Activated T-cell treated with anti-CD3 and anti-CD28 coated beads for 24 hours (primary cell): Measurements from ENCODE around the gene DOCK3.
"Not testable (repeated sequence)": the region's sequence is repeated elsewhere in the genome, so short reads cannot be mapped to it uniquely, and the experiment has no call there.

Source experiments
- DNase-seq: peaks from one replicate; pipeline ENCODE4 v3.0.0-alpha.2; 2020; ENCODE audit warnings: low read depth

DOCK3 gene

DNA sequence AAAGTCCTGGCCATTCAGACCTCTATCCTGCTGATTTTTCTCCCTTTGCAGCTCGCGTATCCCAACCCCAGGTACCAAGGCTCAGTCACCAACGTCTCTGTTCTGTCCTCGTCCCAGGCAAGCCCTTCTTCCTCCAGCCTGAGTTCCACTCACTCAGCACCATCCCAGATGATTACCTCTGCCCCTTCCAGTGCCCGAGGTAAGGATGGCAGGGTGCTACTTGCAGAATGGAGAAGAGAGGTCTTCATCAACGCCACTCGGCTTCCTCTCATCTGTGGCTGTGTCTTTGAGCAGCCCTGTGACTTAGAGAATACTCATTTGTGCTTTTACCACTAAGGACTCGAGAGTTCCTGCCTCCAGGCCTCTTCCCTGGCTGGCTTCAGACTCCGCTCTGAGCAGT, 687.7 kb downstream of the DOCK3 start:
- DNase-seq, result no peak

DNA sequence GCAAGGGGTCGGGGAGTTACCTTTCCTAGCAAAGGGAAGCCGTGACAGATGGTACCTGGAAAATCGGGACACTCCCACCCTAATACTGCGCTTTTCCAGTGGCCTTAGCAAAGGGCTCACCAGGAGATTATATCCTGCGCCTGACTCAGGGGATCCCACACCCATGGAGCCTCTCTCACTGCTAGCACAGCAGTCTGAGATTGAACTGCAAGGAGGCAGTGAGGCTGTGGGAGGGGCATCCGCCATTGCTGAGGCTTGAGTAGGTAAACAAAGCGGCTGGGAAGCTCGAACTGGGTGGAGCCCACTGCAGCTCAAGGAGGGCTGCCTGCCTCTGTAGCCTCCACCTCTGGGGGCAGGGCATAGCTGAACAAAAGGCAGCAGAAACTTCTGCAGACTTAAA, 693.5 kb downstream of the DOCK3 start:
- not testable (repeated sequence) for DNase-seq

DNA sequence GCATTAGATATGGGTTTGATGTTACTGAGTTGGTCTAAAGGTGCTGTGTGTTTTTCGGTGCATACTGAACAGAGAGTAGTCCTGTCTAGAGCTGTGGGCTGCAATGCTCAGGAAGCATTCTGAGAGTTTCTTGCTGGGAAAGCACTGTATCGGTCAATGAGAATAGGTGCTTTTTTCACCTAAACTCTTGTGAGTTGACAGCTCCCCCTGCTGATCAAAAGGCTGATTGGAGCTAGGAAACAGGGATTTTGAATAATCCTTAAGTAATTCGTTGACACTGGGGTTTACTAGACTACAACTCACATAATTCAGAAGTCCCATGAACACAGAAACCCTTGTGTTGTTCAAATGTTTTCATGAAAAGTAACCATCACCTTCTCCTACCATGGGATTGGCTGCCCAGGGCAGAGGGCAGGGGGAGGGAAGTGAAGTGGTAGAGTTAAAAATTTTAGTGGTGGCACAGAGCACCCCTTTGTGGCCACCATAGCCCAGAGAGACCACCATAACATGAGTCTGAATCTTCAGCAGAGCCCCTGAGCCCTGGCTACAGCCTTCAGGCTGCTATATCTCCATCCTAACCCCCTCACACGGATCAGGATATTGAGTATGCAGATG, 697.3 kb downstream of the DOCK3 start:
- DNase-seq, result peak; percentile 45

DNA sequence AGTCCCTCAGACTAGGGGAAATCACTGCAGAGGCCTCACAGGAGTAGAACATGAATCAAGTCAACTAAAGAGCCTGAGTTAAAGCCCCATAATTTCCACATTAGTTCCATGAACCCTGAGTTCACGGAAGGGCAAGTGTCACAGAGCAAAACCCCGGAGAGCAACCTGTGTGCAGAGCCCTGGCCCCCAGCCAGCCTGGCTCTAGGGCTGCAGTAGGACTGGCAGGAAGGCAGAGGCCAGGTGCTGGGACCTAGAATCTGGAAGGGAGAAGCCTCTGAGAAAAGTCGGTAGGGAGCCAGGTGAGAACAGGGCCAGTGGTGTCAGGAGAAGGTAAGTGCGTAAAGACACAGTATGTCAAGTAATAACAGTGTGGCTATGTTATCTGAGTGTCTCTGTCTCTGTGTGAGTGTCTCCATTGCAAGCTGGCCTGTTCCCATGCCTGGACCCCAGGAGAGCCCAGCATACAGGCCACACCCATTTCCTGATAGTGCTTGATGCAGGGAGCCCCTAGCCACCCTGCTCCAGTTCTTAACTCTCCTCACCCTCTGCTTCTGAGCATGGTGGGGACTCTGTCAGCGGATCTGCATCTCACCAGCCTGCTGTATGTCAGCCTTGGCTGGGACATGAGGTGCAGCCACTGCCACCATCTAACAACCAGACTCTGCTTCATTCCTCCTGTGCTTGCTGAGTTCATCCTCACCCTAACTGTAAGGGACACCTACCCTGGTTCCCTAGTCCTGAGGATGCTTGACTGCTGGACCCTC, 699.1 kb downstream of the DOCK3 start:
- no peak for DNase-seq

DNA sequence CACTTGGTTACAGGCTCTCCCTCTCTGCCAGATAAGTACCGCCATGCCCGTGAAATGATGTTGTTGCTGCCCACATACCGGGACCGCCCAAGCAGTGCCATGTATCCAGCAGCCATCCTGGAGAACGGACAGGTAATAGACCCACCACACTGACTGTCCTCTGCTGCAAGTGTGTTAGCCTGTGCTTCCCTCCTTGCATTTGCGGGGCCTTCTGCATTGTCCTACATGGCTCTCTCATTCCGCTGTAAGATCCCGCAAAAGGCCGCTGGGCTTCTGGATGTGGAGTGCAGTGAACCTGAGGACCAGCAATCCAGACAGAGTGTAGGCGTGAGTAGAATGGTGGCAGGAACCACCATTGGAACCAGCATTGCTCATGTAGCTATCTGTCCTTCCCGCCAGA, 699.7 kb downstream of the DOCK3 start:
- no peak for DNase-seq

DNA sequence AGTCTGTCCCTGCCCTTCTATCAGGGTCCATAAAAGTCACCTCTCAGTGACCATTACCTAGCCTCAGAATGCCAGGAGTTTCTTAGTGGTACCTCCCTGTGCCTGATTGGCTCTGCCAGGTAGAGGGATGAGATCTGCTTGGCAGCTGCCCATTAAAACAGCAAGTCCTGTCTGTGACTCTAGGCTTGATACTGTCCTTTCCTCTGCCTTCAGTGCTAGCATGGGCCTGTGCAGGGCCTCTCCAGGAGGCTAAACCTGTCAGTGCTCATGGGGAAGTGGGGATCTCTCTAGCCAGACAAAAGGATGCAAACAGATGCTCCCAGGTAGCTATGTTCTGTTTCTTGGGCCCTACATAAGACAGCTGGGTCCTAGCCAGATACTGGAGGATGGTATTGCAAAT, 700.4 kb downstream of the DOCK3 start:
- DNase-seq, result no peak

DNA sequence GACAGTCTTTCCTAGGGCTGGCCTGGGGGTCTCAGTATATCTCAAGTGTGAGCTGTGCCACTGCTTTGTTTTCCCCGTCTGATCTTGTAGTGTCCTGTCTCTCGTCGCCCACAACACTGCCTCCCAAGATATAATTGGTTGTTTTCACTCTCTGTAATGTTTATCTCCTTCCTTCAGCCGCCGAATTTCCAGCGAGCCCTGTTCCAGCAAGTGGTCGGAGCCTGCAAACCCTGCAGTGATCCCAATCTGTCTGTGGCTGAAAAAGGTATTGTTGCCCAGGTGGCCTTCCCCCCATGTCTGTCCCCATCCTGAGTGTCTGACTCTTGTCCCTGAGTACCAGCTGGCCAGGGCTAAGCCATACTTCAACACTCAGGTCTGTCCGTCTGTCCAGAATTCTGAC, 700.8 kb downstream of the DOCK3 start:
- DNase-seq, result no peak

DNA sequence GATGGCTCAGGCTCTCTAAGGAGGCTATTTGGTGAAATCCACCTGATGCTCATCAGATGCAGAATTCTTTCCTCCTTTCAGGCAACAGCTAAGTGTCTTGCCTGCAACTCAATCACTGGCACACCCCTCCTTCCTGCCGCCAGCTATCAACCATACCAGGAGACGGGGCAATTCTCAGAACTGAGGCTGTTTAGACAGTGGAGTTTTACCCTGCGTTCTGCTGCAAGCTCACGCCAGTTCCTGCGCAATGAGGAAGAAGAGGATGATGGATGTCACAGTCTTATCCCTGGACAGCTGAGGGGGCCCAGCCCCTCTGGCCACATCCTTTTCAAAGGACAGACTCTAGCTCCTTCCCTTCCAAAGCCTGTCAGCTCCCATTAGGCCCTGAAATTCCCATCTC, 703.3 kb downstream of the DOCK3 start:
- no peak for DNase-seq

DNA sequence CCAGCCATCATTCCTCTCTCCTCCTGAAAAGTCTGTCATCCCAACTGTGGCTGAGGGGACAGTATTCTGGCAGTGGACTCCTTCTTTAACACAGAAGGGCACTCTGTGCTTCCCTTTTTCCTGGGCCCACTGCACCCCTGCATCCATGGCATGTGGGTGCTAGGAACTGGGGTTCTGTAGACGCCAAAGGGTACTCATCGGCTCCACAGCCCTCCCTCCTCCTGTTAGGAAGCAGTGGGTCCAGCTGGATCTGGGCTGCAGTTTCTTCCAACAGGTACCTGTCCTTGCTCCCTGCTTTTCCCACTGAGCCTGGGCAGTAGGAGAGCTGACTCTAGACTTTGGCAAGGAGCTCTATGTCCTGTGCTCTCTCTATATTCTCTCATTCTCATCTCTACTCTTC, 704.0 kb downstream of the DOCK3 start:
- DNase-seq, result no peak

DNA sequence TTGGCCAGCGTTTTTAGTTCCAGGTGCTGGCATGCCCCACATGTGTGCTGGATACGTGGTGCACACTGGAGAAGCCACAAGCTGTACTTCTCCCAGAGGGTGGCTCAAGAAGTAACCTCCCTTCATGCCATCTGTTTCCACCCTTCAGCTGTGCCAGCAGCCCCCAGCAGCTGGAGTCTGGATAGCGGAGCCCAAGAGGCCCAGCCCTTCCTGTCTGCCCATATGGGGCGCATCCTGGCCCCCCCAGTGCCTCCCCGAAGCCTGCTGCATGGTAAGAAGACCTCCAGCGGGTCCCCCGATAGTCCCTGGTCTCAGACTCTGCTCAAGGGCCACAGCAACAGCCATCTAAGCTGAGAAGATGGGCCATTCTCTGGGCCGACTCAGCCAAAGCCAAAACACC, 704.6 kb downstream of the DOCK3 start:
- DNase-seq, result no peak

DNA sequence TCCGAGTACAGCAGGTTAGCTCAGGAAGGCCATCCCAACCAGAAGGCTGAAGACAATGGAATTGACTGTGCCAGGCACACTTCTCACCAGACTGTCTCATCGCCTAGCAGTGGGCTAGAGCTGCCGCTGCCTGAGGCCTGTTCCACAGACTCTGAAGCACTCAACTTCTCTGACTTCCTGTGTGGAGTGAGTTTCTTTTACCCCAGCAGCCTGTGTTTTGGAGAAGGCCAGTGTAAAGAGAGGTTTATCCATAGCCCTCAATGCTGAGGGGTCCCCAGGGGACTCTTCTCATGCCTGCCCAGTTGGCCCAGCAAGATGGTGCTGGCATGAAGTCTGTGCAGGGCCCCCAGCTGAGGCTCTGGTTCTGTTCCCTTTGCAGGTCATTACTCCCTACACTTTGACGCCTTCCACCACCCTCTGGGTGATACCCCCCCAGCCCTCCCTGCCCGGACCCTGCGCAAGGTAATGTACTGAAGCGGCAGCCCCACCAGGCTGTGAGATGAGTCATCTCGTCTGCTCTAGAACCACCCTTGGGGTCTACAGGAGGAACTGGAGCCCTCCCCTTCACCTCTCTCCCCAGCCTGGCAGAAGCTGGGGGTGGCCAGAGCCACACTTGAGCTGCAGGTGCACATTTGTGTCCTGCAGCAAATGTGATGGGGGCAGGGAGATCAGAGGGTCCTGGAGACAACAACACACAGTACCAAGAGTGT, 705.2 kb downstream of the DOCK3 start:
- no peak for DNase-seq

DNA sequence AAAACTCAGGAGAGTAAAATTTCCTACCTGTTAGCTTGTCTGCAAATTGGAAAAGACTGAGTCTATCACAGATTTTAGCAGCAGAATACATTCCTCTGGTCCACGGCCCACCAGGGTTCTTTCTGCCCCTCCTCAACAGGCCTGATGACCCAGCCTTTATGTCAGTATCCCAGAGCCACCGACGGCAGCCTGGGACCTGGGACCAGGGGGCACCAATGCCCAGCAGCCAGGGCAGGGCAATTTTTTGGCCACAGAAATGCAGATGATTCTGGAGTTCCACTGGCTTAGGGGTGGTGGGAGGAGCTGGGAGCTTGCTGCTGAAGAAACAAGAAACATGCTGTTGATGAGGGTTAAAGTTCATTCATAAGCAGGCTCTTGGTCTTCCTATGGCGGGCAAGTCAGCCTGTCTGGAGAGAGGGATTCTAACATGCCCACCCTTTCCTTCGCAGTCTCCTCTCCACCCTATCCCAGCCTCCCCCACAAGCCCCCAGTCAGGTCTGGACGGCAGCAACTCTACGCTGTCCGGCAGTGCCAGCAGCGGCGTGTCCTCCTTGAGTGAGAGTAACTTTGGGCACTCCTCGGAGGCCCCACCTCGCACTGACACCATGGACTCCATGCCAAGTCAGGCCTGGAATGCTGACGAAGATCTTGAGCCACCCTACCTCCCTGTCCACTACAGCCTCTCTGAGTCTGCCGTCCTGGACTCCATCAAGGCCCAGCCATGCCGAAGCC, 706.0 kb downstream of the DOCK3 start:
- DNase-seq, result no peak

DNA sequence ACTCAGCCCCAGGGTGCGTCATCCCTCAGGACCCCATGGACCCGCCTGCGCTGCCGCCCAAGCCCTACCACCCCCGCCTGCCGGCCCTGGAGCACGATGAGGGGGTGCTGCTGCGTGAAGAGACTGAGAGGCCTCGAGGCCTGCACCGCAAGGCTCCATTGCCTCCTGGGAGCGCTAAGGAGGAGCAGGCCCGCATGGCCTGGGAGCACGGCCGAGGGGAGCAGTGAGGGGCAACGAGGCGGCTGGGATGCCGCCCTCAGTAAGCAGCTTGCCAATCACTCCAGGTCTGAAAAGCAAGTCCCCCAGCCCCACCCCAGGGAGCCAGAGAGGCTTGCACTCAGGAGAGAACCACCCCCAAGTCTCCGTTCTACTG, 706.6 kb downstream of the DOCK3 start:
- no peak for DNase-seq

DNA sequence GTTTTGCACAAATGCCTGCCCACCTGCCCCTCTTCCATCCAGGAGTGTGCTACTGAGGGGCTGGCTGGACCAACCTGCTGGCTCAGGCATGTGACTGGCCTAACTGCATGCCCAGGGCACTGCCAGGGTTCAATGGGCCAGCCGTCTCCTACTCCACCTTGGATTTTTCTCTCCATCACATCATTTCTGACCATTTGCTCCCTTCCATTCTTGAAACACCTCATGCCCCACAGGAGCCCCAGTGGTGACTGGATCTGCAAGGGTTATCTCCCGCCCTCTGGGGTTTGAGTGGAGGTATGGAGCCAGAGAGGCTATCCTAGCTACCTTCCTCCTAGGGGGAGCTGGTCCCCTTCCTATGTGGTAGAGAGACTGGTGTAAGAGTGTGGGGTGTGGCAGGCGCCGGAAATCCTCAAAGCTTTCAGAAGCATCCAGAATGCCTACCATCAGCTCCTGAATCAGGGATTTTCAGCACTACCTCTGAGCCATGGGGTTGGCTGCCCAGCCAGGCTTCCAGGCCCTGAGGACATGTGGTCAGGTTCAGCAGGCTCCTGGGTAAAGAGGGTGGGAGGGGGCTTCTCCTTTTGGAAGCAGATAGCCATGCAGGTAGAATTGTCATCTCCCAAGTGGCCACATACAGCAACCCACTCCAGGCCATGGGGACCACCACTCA, 707.5 kb downstream of the DOCK3 start:
- no peak for DNase-seq

DNA sequence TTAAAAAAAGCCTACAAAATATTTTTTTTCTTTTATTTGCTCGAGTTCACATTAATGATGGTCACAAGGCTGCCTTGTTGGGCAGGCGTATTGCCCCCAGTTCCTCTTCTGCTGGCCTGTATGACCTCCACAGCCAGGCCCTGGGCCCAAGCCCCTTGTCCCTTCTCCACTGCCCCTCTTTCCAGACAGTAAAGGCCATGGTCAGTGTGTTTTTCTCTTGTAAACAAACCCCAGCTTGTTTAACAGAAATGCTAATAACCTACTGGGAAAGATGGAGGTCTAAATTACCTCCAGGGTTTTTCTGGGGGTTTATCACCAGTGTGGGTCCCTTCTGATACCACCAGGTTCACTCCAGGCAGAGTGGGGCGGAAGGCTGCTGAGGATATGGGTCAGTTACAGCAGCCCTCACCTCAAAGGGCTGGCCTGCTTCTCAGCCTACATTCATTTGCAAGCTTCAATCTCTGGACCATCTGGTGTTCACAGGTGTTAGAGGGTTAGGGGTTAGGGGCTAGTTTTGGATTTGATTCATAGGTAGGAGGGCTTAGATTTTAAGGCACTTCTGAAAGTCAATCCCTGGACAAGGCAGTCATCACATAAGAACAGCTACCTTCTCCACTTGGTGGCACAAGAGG, 708.3 kb downstream of the DOCK3 start:
- no peak for DNase-seq

DNA sequence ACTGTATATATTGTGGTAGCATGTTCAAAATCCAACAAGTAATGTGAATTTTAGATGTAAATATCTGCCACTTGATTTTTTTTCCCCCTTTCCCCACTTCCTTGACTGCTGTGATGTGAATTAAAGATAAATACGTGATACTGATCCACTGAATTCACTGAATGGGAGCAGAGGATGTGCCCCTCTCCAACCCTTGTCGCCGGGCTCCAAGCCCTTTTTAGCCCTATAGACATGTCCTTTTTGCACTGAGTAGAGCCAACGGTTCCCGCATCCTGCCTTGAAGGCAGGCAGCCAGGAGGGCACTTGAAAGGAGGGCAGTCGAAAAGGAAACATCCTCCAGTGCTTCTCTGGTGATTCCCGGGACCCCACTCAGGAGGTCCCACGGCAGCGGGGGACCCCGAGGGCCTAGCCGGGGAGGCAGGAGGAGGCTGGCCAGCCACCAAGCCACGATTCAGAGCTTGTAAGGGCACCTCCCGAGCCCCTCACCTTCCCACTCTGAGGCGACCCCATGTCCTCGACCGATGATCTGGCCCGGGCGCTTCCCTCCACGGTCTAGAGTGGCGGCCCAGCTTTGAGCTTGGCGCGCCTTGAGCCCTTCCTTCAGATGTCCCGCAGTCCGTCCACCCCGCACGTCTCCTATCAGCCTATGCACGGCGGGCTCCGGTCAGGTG, 709.5 kb downstream of the DOCK3 start:
- DNase-seq, result no peak

DNA sequence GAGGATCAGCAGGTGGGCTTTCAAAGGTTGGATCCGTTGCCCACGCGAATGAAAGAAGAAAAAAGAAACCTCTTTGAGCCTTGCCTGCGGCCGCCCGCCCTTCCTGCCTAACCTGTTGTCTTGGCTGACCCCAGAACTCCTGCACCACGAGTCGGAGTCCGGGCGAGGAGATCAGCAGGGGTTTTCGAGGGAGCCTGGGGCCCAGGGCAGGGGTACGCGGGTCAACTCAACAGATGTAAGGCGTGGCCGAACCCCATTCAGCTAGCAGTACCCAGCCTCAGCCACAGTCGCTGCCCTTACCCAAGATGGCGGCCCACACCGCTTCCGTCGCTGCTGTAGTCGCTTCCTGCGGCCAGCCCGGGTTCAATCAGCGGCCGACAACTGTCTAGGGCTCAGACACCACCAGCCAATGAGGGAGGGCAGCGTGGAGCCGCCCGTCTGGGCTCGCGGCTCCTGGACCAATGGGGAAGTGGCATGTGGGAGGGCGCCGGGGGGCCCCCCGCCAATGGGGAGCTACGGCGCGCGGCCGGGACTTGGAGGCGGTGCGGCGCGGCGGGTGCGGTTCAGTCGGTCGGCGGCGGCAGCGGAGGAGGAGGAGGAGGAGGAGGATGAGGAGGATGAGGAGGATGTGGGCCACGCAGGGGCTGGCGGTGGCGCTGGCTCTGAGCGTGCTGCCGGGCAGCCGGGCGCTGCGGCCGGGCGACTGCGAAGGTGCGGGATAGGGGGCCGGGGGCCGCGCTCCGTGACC, 710.2 kb downstream of the DOCK3 start, which contains the start of gene MANF:
TSS of gene MANF (plus strand) at position 566 of the 748 bp plus-strand sequence. CDS start at position 618, 52 bp downstream.
- DNase-seq, result peak; percentile 96

DNA sequence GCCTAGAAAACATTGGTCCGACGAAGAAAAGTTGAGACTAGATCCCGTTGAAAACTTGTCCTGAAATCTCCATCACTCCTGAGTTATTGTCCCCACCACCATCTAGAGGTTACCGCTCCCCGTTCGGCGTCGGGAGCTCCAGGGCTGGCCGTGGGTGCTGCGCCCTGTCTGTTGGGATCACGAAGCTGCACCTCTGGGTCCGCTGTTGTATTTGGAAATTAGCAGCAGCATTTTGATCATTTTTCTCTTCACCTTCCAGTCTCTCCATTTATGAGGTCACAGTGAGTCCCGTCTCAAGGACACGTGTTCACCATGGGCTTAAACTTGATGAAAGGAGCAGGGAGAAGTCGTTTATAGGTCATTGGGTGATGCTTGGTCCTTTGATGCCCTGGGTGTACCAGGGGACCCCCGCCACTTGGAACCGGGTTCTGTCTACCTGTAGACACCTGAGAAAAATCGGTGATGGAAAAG, 710.9 kb downstream of the DOCK3 start:
- no peak for DNase-seq

DNA sequence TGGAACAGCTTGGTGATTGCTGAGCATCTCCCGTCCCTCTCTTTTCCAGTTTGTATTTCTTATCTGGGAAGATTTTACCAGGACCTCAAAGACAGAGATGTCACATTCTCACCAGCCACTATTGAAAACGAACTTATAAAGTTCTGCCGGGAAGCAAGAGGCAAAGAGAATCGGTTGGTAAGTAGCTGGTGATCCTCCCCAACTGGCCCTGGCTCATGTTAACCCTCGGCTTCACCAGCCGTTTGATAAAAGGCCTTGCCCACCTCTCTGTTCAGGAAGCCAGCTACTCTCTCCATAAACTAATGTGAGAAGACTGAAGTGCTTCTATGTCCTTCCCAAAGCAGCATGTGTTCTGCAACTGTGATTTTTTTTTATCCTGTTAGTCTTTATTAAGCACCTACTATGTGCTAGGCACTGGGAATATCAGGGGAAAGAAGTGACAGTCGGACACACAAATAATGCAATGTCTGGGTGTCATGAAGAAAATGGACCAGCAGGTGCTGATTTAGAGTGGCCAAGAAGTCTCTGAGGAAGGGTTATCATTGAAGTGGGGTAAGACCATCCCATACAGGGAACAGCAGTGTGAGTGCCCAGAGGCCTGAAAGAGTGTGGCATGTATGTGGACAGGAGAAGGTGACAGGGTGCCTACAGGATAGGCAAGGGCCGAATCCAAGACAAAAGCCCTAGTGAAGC, 711.6 kb downstream of the DOCK3 start:
- DNase-seq, result no peak

DNA sequence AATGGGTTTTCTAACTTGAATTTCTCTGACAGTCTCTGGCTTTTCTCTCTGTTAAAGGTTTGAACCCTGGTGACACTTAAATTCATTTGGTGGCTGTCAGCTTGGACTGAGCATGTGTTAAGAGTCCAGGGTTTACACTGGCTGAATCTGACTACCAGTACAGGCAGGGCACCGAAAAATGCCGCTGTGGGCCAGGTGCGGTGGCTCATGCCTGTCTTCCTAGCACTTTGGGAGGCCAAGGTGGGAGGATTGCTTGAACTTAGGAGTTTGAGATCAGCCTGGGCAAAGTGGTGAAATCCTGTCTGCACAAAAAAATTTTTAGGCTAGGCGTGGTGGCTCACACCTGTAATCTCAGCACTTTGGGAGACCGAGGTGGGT, 712.1 kb downstream of the DOCK3 start:
- DNase-seq, result no peak
